Measurements from ENCODE around the gene SOX1.

Gene SOX1

DNA sequence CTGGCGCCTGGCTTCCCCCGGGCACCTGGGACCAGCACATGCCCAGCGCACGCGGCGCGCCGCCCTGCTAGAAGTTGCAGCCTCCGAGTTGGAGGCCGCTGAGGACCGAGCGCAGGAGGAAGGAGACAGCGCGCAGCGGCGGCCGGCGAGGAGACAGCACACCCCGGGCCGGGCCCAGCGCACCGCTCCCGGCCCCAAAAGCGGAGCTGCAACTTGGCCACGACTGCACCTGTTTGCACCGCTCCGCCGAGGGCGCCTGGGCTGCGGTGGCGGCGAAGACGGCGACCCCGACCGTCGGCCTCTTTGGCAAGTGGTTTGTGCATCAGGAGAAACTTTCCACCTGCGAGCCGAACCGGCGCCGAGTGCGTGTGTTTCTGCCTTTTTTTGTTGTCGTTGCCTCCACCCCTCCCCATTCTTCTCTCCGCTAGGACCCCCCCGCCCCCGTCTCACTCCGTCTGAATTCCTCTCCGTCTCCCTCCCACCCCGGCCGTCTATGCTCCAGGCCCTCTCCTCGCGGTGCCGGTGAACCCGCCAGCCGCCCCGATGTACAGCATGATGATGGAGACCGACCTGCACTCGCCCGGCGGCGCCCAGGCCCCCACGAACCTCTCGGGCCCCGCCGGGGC, at the start of gene SOX1:
SOX1 (plus strand) TSS at position 34 of the 626 bp plus-strand sequence; CDS start at position 544, 510 bp downstream.
- DNase-seq (ENCODE audit: low read depth): no peak

DNA sequence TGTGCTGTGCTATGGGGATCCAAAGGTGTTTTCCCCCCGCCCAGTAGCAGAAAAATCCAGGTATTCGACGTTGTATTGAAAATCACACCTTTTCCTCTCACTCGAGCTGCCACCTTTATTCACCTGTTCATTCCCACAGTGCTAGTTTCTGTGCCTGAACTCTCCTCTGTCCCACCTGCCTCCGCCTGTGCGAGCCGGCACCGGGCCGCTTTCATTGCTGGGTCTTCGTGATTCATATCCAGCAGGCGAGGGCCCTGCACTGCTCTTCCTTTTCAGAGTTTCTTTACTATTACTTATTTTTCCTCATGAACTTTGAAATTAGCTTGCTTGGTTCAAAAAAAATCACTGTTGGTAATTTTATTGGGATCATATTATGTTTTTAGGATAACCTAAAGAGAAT, 42.4 kb upstream of the SOX1 start:
- DNase-seq (ENCODE audit: low read depth): no peak

DNA sequence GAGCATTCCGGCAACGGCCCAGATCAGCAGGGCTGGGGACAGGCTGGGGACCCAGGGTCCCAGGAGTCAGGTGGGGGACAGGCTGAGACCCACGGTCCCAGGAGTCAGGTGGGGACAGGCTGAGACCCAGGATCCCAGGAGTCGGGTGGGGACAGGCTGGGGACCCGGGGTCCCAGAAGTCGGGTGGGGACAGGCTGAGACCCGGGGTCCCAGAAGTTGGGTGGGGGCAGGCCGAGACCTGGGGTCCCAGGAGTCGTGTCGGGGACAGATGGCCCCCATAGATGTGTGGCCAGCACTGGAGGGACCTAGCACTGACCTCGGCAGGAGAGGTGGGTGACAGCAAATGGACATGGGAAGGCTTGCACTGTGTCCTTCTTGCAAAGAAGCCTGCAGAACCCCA, 39.7 kb upstream of the SOX1 start:
- no peak for DNase-seq (ENCODE audit: low read depth)

DNA sequence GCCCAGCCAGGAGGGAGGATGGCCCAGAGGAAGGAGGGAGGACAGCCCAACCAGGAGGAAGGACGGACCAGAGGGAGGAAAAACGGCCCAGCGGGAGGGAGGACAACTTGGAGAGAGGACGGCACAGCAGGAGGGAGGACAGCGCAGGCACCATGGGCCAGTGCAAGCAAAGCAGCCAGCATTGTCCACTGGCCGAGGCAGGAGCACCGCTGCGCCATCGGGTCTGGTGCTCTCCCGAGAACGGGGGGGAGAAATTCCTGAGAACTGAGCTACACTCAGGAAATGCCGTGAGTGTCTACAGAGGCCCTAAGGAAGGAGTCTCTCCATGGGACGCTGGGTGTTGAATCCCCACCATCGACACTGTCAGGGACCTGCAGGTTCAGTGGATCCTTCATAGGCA, 38.5 kb upstream of the SOX1 start:
- no peak for DNase-seq (ENCODE audit: low read depth)

DNA sequence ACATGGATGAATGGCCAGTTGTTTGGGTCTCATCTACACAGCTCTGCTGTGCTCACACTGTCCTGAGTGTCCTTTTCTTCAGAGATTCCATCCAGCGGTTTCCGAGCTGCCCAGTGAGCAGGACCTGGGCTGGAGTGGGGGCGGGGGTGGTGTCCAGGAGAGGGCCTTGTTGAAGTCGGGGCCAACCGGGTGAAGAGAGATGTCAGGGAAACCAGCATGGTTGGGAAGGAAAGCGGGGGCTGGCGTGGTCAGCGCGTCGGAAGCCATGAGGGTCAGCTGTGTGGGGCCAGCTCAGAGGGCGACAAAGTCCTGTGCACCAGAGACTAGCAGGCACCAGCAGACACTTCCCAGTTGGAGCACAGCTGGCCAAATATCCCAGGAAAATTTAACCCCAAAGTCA, 37.8 kb upstream of the SOX1 start:
- DNase-seq (ENCODE audit: low read depth): no peak

DNA sequence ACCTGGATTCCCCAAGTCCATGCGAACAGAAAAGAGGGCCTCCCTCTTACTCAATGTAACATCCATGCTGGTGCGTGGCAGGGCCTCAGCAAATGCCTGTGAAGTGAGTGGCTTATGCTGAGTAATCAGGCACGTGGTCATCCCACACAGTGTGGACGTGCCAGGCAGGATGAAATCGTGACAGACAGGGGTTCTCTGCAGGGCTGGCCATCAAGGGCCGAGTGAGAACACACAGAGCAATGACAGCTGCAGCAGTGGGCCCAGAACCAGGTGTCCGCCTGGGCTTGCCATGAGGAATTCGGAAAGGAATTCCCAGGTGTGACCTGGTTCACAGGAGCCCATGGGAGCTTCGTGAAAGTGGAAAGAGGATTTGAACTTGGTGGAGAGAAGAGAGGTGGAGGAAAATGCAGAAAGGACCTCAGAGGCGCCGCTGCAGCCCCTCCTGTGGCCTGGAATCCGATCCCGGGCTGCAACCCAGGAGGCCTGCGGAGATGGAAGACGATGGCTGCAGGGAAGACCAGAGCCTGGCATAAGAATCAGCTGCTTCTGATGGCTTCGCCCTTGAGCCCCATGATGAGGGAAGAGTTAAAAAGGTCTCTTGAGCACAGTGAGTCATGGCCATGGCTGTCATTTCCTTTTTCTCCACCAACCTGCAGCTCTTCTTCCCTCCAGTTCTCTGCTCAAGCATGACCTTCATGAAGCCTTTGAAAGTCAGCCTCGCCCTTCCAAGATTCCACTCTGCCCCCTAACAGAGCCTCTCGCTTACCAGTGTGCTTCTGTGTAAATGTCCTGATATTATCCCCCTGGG, 34.6 kb upstream of the SOX1 start:
- DNase-seq (ENCODE audit: low read depth): no peak

DNA sequence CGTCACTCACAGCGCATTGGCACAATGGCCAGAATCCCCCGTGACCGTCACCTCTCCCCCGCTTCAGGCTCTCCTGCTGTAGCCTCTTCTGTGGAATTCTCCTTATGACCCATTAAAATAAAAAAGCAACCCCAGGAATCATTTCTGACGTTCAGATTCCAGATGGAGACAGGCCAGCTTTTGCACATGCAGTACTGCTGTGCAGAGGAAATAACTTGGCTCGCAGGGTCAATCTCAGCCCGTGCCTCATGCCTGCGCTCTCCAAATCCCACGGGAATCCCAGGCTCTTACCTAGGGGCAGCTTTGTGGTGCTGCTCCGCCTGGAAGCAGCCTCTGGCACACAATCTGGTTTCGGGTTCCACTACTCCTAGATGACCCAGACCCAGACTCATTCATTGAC, 32.7 kb upstream of the SOX1 start:
- DNase-seq (ENCODE audit: low read depth): no peak

DNA sequence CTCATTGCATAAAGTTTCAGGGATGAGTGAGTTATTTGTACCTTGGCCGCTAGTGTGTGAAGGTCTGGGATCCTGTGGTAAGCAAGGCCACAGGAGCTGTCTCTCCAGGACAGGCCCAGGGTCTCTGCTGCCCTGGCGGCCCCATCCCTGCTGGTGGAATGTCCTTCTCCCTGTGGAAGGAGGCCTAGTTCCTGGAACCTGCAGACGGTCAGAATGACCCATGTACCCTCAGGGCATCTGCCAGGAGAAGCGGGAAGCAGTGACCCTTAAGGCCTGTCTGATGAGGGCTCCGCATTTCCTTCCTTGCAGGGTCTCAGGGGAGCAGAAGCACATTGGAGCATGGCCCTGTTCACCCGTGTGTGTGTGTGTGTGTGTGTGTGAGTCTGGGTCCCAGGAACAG, 32.1 kb upstream of the SOX1 start:
- DNase-seq (ENCODE audit: low read depth): no peak

DNA sequence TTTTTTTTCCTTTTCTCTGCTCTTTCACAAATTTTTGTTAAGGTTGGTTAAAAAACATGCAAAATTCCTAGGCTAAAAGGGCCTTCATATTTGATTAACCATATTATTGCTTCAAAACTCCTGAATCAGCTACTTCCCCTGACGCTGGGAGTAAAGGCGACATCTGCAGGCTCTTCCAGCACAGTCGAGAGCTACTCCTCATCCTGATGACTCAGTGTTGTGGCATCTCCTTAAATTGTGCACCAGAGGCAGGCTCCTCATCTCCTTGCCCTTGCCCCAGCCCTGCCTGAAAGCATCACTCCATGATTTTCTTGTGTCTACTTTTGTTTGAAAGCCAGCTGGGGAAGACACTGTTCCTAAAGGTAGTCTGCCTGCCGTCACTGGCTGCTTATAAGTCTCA, 24.5 kb upstream of the SOX1 start:
- no peak for DNase-seq (ENCODE audit: low read depth)

DNA sequence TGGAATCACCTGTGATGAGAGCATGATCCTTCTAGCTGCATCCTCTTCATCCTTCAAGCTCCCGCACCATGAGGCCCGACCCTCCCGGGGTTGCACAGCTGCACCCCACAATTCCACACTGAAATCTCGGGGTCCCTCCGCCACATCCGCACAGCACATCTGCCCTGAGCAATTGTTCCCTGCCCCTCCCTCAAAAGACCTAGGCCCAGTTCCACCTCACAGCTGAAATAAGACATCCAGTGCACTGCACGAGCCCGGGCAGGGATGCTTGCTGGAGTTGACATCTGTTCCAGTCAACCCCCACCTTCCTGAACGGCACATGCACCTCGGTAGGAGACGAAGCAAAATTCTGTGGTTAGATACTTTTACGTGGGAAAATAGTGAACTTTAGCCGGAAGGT, 14.7 kb upstream of the SOX1 start:
- DNase-seq (ENCODE audit: low read depth): no peak

DNA sequence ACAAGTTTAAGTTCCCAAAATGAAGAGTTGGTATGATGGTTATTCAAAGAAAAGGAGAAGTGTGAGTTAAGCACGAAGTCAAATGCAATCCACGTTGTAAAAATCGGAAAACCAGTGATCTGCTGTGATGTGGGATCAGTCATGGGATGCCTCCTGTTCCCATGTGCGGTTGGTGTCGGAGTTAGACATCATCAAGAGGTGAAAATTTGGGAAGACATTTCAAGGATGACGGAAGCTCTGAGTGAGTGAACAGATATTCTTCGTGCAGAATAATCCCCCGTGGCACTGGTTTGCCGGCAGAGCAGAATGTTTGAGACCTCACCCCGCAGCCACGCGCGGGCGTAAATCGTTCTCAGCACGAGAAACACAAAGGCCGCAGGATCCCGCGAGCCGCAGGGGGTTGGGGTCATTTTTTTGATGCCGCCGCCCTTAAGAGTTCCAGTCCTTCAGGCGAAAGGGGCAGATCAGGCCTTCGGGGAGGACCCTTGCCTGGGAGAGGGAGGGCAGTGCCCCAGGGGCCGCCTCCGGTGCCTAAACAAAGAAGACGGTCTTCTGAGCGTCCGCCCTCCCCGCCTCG, 13.7 kb upstream of the SOX1 start:
- no peak for DNase-seq (ENCODE audit: low read depth)

DNA sequence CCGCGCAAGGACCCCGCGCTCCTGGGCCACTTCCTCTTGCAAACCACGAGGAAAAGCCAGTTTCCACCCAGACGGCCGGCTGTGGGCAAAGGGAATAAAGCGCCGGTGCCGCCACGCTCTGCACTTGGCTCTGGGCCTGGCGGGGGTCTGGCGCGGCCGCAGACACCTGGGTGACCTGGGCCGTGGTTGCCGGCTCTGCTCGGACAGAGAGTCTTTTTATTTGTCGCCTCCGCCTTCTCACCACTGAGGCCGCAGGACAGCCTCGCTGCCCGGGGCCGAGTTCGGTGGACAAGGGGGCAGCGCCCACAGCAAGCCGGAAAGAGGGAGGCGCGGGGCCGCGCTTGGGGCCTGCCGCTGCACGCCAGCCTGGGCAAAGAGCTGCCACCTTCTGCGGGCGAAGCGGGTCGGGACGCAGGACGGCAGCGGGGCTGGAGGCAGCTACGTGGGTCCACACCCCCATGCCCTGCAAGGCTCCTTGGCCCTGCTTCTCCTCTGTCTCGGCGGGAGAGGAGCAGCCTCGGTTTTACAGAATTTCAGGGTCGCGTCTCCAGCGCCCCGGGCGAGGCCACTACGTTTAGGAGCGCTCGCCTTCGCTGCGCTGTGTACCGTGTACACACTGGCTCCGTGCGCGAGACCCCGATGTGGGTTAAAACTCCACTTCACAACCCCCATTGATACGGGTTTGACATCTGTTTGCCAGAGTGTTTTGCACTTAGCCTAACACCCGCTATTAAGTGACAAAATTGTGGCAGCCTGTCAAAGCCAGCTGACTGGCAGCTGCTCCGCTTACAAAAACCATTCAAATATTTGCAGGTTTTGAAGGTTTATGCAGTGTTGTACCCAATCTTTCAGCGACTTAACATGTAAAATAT, 13.0 kb upstream of the SOX1 start:
- no peak for DNase-seq (ENCODE audit: low read depth)

DNA sequence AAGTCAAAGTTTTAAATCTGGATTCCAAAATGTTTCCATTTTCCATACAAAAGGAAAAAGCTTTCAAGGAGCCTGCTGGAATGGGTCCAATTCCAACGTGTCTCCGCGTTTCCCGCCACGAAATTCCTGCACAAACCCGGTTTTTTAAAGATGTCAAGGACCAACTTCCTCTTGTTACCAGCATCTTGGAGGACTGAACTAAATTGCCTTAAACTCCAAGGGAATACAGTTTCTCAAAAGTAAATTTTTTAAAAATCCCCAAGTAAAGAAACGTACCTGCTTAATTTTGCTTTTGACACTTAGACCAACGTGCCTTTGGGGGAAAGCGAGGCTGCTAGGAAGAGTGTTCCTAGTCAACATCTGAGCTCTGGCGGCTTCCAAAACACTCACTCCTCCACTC, 12.3 kb upstream of the SOX1 start:
- no peak for DNase-seq (ENCODE audit: low read depth)

DNA sequence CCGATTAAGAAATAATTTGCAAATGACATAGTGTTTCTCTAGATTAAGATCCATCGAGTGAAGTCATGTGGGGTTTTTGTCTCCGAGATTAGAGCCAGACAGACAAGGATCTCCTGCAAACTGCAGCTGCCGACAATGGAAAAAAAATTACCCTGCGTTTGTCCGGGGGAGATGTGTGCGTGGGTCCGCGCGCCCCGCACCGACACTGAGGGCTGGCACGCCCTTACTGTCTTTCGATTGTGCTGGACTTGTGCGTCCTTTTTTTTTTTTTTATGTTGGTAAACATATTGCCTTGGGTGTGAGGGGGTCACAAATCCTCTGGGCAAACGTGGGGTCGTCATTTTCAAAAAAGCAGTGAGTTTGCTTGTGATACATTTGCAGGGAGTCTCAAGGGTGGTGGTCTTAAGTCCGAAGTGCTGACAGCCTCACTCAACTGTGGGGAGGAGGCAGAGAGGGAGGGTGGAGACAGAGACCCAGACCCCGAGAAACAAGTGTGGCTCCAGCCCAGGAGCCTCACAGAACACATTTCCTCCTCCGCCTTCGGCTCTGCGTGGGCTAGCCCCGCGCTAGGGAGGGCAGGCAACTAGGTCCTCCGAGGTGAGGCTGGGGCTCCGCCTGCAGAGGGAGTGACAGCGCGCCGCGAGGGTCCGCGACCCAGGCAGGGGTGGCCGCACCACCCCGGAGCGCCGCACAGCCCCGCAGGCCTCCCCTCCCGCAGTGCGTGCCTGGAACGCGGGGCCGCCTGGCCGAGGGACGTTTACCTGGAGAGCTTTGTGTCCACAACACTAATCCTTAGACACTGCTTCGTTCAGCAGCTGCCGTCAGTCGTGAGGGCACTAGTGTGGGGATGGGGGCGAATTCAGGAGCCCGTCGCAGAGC, 11.7 kb upstream of the SOX1 start:
- DNase-seq (ENCODE audit: low read depth): no peak

DNA sequence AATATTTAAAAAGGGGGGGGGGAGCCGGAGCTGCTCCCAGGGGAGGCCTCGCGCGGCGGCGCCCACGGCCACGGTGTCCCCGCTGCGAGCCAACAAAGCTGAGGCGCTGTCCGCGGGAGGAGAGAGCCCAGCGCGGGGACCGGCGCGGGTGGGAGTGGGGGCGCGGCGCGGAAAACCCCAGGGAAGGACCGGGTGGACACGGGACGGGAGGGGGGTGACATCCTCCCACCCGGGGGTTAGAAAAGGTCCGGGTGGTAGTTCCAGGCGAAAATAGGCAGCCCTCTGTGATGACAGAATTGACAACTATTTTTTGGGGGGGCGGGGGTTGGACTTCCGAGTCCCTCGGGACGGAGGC, 11.1 kb upstream of the SOX1 start:
- no peak for DNase-seq (ENCODE audit: low read depth)

DNA sequence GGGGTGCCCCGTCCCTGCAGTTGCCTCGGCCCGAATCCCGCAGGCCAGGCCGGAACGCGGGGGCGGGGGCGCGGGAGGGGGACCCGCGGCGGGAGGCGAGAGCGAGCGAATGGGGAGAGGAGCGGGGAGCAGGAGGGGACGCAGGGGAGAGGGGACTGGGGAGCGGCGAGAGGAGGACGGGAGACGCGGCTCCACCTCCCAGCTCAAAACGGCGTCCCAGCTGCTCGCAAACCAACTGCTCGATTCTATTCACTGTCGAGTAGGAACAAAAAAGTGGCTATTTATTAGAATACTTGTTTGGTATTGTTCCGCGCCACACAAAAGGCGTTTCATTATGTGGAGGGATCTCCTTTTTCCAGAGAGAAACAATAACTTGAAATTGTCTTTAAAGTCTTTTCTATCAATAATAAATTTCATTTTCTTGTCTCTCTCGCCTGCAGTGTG, 10.6 kb upstream of the SOX1 start:
- DNase-seq (ENCODE audit: low read depth): no peak

DNA sequence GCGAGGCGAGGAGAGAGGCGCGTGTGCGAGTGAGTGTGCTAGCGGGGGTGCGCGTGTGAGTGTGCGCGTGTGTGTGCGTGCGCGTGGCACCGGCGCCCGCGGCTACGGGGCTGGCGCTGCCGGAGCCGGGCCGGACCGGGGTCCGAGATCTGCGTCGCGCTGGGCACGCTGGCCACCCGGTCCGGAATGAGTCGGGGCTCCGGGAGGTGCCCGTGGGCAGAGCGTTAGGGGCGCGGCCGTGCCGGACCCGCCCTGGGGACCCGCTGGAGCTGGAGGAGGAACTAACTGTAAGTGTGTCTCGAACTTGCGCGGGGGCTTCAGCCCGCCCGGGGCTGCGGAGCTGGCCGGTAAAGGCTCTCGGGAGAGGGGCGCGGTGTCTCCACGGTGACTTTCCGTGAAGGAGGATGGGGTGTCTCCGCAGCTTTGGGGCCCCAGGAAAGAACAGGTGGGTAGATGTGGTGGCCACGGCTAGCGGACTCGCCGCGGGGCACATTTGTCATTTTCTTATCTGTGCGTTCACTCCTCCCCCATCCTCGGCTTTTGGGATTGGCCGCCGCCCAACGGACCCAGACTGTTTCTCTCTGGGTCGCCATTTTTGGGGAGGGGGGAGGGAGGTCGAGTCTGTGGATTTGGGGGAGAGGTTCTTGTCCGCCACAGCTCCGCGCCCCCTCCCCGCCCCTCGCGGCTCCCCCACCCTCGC, 10.1 kb upstream of the SOX1 start:
- no peak for DNase-seq (ENCODE audit: low read depth)

DNA sequence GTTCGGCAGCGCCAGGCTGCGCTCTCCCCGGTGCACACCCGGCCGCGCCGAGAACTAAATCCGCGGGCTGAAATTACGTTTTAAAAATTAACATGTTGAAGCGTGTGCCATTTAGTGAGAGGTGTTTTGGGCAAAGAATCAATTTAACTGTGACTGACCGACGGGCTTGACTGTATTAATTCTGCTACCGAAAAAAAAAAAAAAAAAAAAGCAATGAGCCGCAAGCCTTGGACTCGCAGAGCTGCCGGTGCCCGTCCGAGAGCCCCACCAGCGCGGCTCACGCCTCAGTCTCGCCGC, 9.6 kb upstream of the SOX1 start:
- no peak for DNase-seq (ENCODE audit: low read depth)

DNA sequence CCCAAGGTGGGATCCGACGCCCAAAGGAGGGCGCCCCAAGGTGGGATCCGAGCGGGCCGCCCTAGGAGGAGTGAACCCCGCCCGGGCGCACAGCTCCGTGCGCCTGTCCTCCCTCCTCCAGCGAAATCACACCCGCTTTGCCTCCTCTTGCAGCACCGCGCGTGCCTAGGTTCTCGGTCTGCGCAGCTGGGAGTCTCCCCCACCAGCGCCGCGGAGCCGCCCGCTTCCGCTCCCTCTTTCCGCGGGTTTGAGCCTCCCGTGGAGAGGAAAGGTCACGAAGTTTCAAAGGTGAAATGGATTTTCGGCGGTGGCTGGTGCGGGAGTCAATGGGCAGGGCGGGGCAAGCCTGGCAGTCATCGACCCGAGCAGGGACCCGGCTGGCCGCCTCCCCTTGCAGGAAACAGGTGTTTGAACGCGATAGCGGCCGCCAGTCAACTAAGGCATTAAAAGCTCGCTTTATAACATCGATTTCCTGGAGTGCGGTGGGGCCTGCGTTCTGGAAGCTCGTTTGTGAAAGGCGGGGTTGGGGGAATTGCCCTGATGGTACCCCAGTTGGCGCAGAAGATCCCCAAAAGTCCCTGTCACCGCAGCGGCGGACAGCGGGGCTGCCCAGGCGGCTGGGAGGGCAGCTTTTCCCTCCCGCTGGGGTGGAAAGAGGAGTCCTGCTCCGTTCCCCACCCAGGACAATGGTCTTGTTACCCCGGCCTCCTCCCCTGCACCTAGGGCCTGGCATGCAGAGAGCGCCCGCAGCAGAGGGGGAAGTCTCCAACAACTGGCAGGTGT, 9.0 kb upstream of the SOX1 start:
- DNase-seq (ENCODE audit: low read depth): no peak

DNA sequence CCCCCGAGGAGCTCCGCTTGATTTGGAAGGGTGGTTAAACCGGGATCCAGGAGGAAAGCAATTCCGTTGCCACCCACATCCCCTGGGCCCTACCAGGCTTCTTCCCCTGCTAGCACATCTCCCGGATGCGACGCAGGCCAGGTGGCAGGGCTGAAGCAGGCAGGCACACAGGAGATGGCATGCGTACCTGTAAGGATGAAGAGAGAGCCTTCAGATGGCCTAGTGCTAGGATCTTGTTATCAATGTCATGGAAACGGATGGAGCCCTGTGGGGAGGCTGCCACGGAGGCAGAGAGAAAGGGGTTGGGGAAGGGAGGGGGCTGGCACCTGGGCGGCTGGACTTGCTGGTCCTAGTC, 8.5 kb upstream of the SOX1 start:
- no peak for DNase-seq (ENCODE audit: low read depth)

DNA sequence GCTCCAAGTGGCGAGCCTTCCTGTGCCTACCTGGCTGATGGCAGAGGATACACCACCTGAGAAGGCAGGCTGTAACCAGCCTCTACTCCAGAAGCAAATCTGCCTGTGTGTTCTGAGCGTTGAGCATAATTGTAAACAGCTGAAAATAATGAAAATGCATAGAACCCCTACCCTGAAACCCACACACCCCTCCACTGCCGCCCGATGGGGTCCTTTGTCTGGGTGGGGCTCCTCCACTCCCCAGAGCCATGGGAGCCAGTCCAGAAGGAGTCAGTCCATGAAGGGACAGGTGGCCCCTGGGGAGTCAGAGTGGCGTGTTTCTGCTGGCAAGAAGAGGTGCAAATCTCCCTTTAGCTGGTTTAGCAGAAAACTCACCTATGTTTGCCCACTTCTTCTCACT, 8.0 kb upstream of the SOX1 start:
- DNase-seq (ENCODE audit: low read depth): no peak

Data from activated T-cell treated with anti-CD3 and anti-CD28 coated beads for 1 hour (primary cell).